ENCODE data around the gene CNTNAP5. TPM values are rescaled to one million over a fixed set of nuclear protein-coding genes. Genes with fewer than 3 reads are reported as not detected.

CNTNAP5 gene
- total and polyA plus RNA-seq, 2 of the 4 experiments (the other 2 are of a cell fraction) = not detected

DNA sequence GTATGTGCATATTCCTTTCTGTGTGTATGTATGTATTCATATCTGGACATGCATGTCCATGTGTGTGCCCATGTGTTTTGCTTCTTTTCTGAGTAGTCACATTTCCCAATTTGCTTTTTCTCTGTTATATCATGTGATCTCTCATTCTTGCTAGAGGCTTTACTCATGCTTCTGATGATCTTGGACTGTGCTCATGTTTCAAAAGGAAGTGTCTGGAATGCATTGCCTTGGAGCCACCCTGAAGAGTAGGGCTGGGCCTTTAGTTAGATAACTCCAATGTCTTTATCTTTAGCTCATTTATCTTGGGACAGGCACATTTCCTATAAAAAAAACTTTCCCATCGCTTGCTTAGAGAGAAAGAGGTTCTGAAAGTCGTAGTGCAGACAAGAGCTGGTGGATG lies 859.2 kb downstream of the CNTNAP5 start:
- no peaks in the 10 kb centered on the region for H3K36me3 ChIP-seq (ENCODE audit: control insufficient read depth, insufficient read depth, low read length)
- TF ChIP-seq, protein P1, sequence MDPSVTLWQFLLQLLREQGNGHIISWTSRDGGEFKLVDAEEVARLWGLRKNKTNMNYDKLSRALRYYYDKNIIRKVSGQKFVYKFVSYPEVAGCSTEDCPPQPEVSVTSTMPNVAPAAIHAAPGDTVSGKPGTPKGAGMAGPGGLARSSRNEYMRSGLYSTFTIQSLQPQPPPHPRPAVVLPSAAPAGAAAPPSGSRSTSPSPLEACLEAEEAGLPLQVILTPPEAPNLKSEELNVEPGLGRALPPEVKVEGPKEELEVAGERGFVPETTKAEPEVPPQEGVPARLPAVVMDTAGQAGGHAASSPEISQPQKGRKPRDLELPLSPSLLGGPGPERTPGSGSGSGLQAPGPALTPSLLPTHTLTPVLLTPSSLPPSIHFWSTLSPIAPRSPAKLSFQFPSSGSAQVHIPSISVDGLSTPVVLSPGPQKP (IDR thresholded peaks at IDR 0.05; ENCODE audit: borderline replicate concordance, low read depth, low read length) = no peak
- TF ChIP-seq SMC3 (IDR thresholded peaks at IDR 0.05; ENCODE audit: low read depth, low read length) (no peak), CEBPB (IDR thresholded peaks at IDR 0.05; ENCODE audit: low read depth, low read length) (no peak), NFE2L2 (IDR thresholded peaks at IDR 0.05; ENCODE audit: low read depth, low read length) (no peak), POLR2A (IDR thresholded peaks at IDR 0.05; ENCODE audit: low read depth, low read length) (no peak), FOS (IDR thresholded peaks at IDR 0.05; ENCODE audit: low read depth, low read length) (no peak), RCOR1 (IDR thresholded peaks at IDR 0.05; ENCODE audit: insufficient replicate concordance, low read length) (no peak), RFX5 (IDR thresholded peaks at IDR 0.05; ENCODE audit: low read depth, low read length) (no peak), MAZ (IDR thresholded peaks at IDR 0.05; ENCODE audit: borderline replicate concordance, low read depth, low read length) (no peak), RAD21 (IDR thresholded peaks at IDR 0.05; ENCODE audit: low read length) (no peak), MAFK (IDR thresholded peaks at IDR 0.05; ENCODE audit: low read depth, low read length) (no peak), MXI1 (IDR thresholded peaks at IDR 0.05; ENCODE audit: borderline replicate concordance, low read depth, low read length) (no peak), BHLHE40 (IDR thresholded peaks at IDR 0.05; ENCODE audit: low read depth, low read length) (no peak), CHD1 (IDR thresholded peaks at IDR 0.05; ENCODE audit: low read depth, low read length) (no peak)
- TF ChIP-seq, protein P2, sequence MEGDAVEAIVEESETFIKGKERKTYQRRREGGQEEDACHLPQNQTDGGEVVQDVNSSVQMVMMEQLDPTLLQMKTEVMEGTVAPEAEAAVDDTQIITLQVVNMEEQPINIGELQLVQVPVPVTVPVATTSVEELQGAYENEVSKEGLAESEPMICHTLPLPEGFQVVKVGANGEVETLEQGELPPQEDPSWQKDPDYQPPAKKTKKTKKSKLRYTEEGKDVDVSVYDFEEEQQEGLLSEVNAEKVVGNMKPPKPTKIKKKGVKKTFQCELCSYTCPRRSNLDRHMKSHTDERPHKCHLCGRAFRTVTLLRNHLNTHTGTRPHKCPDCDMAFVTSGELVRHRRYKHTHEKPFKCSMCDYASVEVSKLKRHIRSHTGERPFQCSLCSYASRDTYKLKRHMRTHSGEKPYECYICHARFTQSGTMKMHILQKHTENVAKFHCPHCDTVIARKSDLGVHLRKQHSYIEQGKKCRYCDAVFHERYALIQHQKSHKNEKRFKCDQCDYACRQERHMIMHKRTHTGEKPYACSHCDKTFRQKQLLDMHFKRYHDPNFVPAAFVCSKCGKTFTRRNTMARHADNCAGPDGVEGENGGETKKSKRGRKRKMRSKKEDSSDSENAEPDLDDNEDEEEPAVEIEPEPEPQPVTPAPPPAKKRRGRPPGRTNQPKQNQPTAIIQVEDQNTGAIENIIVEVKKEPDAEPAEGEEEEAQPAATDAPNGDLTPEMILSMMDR (conservative IDR thresholded peaks at IDR 0.05; ENCODE audit: low read depth, low read length) = no peak
- TF ChIP-seq, protein P3, sequence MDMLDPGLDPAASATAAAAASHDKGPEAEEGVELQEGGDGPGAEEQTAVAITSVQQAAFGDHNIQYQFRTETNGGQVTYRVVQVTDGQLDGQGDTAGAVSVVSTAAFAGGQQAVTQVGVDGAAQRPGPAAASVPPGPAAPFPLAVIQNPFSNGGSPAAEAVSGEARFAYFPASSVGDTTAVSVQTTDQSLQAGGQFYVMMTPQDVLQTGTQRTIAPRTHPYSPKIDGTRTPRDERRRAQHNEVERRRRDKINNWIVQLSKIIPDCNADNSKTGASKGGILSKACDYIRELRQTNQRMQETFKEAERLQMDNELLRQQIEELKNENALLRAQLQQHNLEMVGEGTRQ (IDR thresholded peaks at IDR 0.05; ENCODE audit: low read depth, low read length) = no peak
- in situ Hi-C loops (cut with MboI; ENCODE audit: low sequenced_read_pairs) = no loop called here
- H2AK5ac ChIP-seq (ENCODE audit: low read depth, low read length) = no peak overlapping the region
- H3K9ac ChIP-seq (ENCODE audit: low read depth, low read length) = no peak overlapping the region
- H2BK5ac ChIP-seq (ENCODE audit: low read depth, low read length, poor library complexity, severe bottlenecking) = no peak overlapping the region
- dilution Hi-C loops (cut with HindIII; ENCODE audit: low sequenced_read_pairs, unreplicated experiment) = no loop called here
- H4K91ac ChIP-seq (ENCODE audit: insufficient read depth, low read depth, low read length) = no peak overlapping the region
- no TSS peak for BruUV-seq (replicated peaks)
- H4K5ac ChIP-seq (ENCODE audit: low read depth, low read length) = no peak overlapping the region
- H2BK15ac ChIP-seq (ENCODE audit: low read depth, low read length) = no peak overlapping the region
- intact Hi-C loops (cut with micrococcal nuclease) = no loop called here
- no peak overlapping the region for H3K14ac ChIP-seq (replicated peaks; ENCODE audit: low read depth, low read length)
- DNase-seq = peak; percentile 28
- ATAC-seq (ENCODE audit: low read depth) = peak; percentile 85
- no peak overlapping the region for H2AK9ac ChIP-seq (replicated peaks; ENCODE audit: low read depth, low read length, poor library complexity)
- no peak overlapping the region for H2BK20ac ChIP-seq (ENCODE audit: low read depth, low read length)
- no peaks in the 10 kb centered on the region for H3K9me3 ChIP-seq (ENCODE audit: control insufficient read depth, insufficient read depth, low read length)
- no peak overlapping the region for H3K56ac ChIP-seq (ENCODE audit: extremely low read depth, insufficient read depth, low read length)
- ChIA-PET CTCF (interaction anchor here (0.6 kb wide), 1 partner anchor 174 kb away, joined by 3 read pairs; no protein-coding TSS in a partner anchor), POLR2A (ENCODE audit: unreplicated experiment) (no interaction called here)
- H3K4me2 ChIP-seq (ENCODE audit: low read depth, low read length) = no peak overlapping the region
- H4K20me1 ChIP-seq (ENCODE audit: insufficient read depth, low read length) = no peaks in the 10 kb centered on the region
- no peak overlapping the region for H3K4me3 ChIP-seq (ENCODE audit: insufficient read depth, low read depth, low read length)
- H3K4ac ChIP-seq (ENCODE audit: low read depth, low read length) = no peak overlapping the region
- H4K8ac ChIP-seq (ENCODE audit: low read depth in 2 of 2, low read length in 2 of 2) = no peak overlapping the region
- H3K9me1 ChIP-seq (ENCODE audit: insufficient read depth, low read length) = no peaks in the 10 kb centered on the region
- H3K27me3 ChIP-seq (ENCODE audit: control insufficient read depth, insufficient read depth, low read length) = no peaks in the 10 kb centered on the region
- no peak overlapping the region for H3K23ac ChIP-seq (ENCODE audit: low read depth, low read length)
- no peak overlapping the region for H2BK120ac ChIP-seq (ENCODE audit: low read depth, low read length)
- no CpG with 5 or more reads among the region's 2 CpGs for WGBS, 2 experiments (ENCODE audit: extremely low coverage in 2 of 2, insufficient read length in 1 of 2)
- H3K4me1 ChIP-seq (ENCODE audit: control insufficient read depth, insufficient read depth, low read length) = no peaks in the 10 kb centered on the region
- H3K27ac ChIP-seq (ENCODE audit: insufficient read depth, low read length) = no peak overlapping the region
- no peak overlapping the region for H2AFZ ChIP-seq (replicated peaks; ENCODE audit: low read length, poor library complexity)
- no peak overlapping the region for H3K18ac ChIP-seq (ENCODE audit: low read depth, low read length)
- no peaks in the 10 kb centered on the region for H3K79me1 ChIP-seq (ENCODE audit: low read depth in 1 of 2, low read length in 2 of 2)

Measured in IMR-90 (cell line).